Cardiac muscle cell (in vitro differentiated cells and primary cell): Measurements from ENCODE around the gene B4GALT5. TPM values are rescaled to one million over a fixed set of nuclear protein-coding genes. Genes with fewer than 3 reads are reported as not detected.

Source experiments
- DNase-seq, 2 donors: peaks; one replicate each; pipeline versions ENCODE4 v3.0.0 to v3.0.0-alpha.2; 2010 to 2017; ENCODE audit warnings: low read depth in 1 of 2, low spot score in 1 of 2
- H3K27ac ChIP-seq: fragments of 200-600 bp; sonication (generic); 2 replicates; pipeline ENCODE4 v1.5.1; 2016
- H3K27me3 ChIP-seq: fragments of 200-600 bp; sonication (generic); 2 replicates; pipeline ENCODE4 v1.6.0; 2016; ENCODE audit warnings: control low read depth
- H3K36me3 ChIP-seq: fragments of 200-600 bp; sonication (generic); 2 replicates; pipeline ENCODE4 v1.5.1; 2016; ENCODE audit warnings: control low read depth
- H3K4me1 ChIP-seq: fragments of 200-600 bp; sonication (generic); 2 replicates; pipeline ENCODE4 v1.8.1; 2017; ENCODE audit warnings: low read depth, mild to moderate bottlenecking, mixed run types
- H3K4me3 ChIP-seq: fragments of 200-600 bp; sonication (generic); 2 replicates; pipeline ENCODE4 v1.5.1; 2016; ENCODE audit warnings: mild to moderate bottlenecking
- H3K9me3 ChIP-seq: fragments of 200-600 bp; sonication (generic); 2 replicates; pipeline ENCODE4 v1.5.1; 2017; ENCODE audit warnings: low read depth, mild to moderate bottlenecking, control low read depth
- polyA plus RNA-seq: library from polyadenylated mRNA; unstranded; fragments of >200 nt; fragmentation: Nextera tagmentation; extraction: Ambion mirVana; gene quantifications from 2 replicates; pipeline ENCODE4 v1.2.1, GENCODE V29; 2016
- total RNA-seq: library from RNA; depleted of rRNA; stranded (reverse); fragments of >200 nt; gene quantifications from 2 replicates; pipeline ENCODE4 v1.2.3, GENCODE V29; 2016
- TF ChIP-seq, protein P1 (sequence below): IDR thresholded peaks from 2 replicates; pipeline ENCODE4 v1.5.1; 2012; ENCODE audit warnings: low read depth, mild to moderate bottlenecking, low read length

B4GALT5 gene
- total and polyA plus RNA-seq, 2 experiments from 2014 or later: 11.5 to 26.5 TPM

DNA sequence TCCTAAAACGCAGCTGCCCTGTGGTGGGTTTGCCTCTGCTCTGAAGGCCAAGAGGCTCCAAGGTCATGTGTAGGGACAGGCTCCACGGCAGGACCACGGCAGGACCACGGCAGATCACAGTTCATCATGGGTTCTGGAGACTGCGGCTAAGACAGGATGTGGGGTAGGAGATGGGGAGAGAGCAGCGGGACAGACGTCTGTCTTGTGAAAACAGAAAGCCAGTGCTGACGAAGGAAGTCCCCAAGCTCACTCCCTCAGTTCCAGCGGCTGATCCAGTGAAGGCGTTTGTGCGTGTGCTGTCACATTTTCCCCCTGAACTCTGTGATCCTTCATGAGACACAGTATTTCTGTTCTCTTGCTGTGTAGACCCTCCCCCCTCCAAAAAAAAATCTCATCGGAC lies 77.8 kb downstream of the B4GALT5 start:
- H3K36me3 ChIP-seq: peaks cover 31% of the 10 kb centered on the region
- TF ChIP-seq, protein P1, sequence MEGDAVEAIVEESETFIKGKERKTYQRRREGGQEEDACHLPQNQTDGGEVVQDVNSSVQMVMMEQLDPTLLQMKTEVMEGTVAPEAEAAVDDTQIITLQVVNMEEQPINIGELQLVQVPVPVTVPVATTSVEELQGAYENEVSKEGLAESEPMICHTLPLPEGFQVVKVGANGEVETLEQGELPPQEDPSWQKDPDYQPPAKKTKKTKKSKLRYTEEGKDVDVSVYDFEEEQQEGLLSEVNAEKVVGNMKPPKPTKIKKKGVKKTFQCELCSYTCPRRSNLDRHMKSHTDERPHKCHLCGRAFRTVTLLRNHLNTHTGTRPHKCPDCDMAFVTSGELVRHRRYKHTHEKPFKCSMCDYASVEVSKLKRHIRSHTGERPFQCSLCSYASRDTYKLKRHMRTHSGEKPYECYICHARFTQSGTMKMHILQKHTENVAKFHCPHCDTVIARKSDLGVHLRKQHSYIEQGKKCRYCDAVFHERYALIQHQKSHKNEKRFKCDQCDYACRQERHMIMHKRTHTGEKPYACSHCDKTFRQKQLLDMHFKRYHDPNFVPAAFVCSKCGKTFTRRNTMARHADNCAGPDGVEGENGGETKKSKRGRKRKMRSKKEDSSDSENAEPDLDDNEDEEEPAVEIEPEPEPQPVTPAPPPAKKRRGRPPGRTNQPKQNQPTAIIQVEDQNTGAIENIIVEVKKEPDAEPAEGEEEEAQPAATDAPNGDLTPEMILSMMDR: no peak
- DNase-seq: no peak
- H3K27ac ChIP-seq: no peak overlapping the region
- H3K27me3 ChIP-seq: no peaks in the 10 kb centered on the region
- H3K4me1 ChIP-seq: no peaks in the 10 kb centered on the region
- no peak overlapping the region for H3K4me3 ChIP-seq
- H3K9me3 ChIP-seq: no peaks in the 10 kb centered on the region

- no peak overlapping the region for H3K4me3 ChIP-seq
Observed at GRCh38 chr20:49635166-49635565, 78.5 kb downstream of the B4GALT5 start.

GRCh38 chr20:49634116-49634515 lies 79.6 kb downstream of the B4GALT5 start:
- TF ChIP-seq, protein P1: no peak
- Histone ChIP-seq H3K27me3 (no peaks in the 10 kb centered on the region), H3K36me3 (peaks cover 18% of the 10 kb centered on the region), H3K27ac (no peak overlapping the region), H3K4me3 (no peak overlapping the region), H3K4me1 (no peaks in the 10 kb centered on the region), H3K9me3 (no peaks in the 10 kb centered on the region)
- DNase-seq: no peak

More at GRCh38 chr20:49635166-49635565, 78.5 kb downstream of the B4GALT5 start:
- Histone ChIP-seq H3K4me1 (no peaks in the 10 kb centered on the region), H3K36me3 (peaks cover 27% of the 10 kb centered on the region), H3K27me3 (no peaks in the 10 kb centered on the region), H3K9me3 (no peaks in the 10 kb centered on the region), H3K27ac (peak overlapping the region; percentile 19)
- peak in 1 of 2 donors; percentile 18 for DNase-seq
- TF ChIP-seq, protein P1: no peak

DNA sequence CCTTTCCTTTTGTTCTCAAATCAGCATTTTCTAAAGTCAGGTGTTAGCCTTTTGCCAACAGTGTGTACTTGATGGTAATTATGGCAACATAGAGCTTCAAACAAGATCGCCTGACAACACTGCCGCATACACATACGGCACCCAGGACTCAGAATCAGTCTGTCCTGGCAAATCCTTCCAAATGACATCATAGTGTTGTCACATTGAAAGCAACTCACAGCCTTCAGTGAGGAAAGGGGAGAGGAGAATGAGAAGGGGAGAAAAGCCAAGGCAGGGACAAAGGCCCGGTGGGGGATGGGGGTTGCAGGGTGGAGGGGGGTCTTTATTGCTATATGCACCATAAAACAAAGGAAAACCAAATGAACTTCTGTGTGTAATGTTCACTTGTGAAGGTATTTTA lies 80.0 kb downstream of the B4GALT5 start:
- no peak overlapping the region for H3K27ac ChIP-seq
- TF ChIP-seq, protein P1: no peak
- H3K4me1 ChIP-seq: no peaks in the 10 kb centered on the region
- no peak for DNase-seq
- H3K36me3 ChIP-seq: peaks cover 18% of the 10 kb centered on the region
- H3K4me3 ChIP-seq: no peak overlapping the region
- H3K27me3 ChIP-seq: no peaks in the 10 kb centered on the region
- no peaks in the 10 kb centered on the region for H3K9me3 ChIP-seq

GRCh38 chr20:49633023-49633422 lies 80.7 kb downstream of the B4GALT5 start:
- no peak overlapping the region for H3K4me3 ChIP-seq
- no peak overlapping the region for H3K27ac ChIP-seq
- H3K27me3 ChIP-seq: no peaks in the 10 kb centered on the region
- TF ChIP-seq, protein P1: no peak
- H3K4me1 ChIP-seq: no peaks in the 10 kb centered on the region
- H3K36me3 ChIP-seq: peaks cover 12% of the 10 kb centered on the region
- DNase-seq: no peak
- H3K9me3 ChIP-seq: no peaks in the 10 kb centered on the region
